PC-9 (cell line): Measurements from ENCODE around the gene UFD1. TPM values are rescaled to one million over a fixed set of nuclear protein-coding genes. Genes with fewer than 3 reads are reported as not detected.

ENCODE experiments used
- BruUV-seq: library from RNA; stranded (reverse); fragments of 400-500 nt; replicated peaks from 2 replicates; lab custom pipeline; 2021; lab: Mats Ljungman, UMichigan
- CTCF ChIA-PET: fragments of 300-600 bp; sonication (Branson Sonifier 250); formaldehyde crosslinking; loops from one replicate; lab custom pipeline; 2022; ENCODE audit warnings: antibody characterized with exemption; lab: Charles Lee
- POLR2A ChIA-PET: fragments of 300-600 bp; sonication (Branson Sonifier 250); formaldehyde crosslinking; loops from one replicate; lab custom pipeline; 2022; ENCODE audit warnings: antibody characterized with exemption; ENCODE audit not compliant: unreplicated experiment; lab: Charles Lee
- DNase-seq, 2 experiments: peaks; one replicate each; pipeline versions ENCODE4 v3.0.0 to v3.0.0-alpha.2; 2015 to 2022; ENCODE audit warnings: mixed read lengths in 1 of 2
- H2AFZ ChIP-seq: fragments of 200-600 bp; sonication (generic); 2 replicates; pipeline ENCODE4 v1.8.1; 2017; ENCODE audit warnings: antibody characterized with exemption
- H3F3A ChIP-seq: fragments of 200-600 bp; sonication (generic); 2 replicates; pipeline ENCODE4 v1.8.1; 2017; ENCODE audit warnings: antibody characterized with exemption, mild to moderate bottlenecking, low read depth; ENCODE audit not compliant: insufficient read depth
- H3K27ac ChIP-seq: fragments of 200-600 bp; sonication (generic); 2 replicates; pipeline ENCODE4 v1.6.1; 2016; ENCODE audit warnings: mixed run types
- H3K27me3 ChIP-seq: fragments of 200-600 bp; sonication (generic); 2 replicates; pipeline ENCODE4 v1.6.1; 2016; ENCODE audit warnings: low read depth, mixed run types; ENCODE audit not compliant: insufficient read depth
- H3K36me3 ChIP-seq: fragments of 200-600 bp; sonication (generic); 2 replicates; pipeline ENCODE4 v1.6.1; 2016; ENCODE audit warnings: low read depth, mixed run types
- H3K4me1 ChIP-seq: fragments of 200-600 bp; sonication (generic); replicated peaks from 2 replicates; pipeline ENCODE4 v1.6.1; 2016; ENCODE audit warnings: mixed run types; ENCODE audit not compliant: insufficient read depth
- H3K4me2 ChIP-seq: fragments of 200-600 bp; sonication (generic); 2 replicates; pipeline ENCODE4 v1.6.1; 2017; ENCODE audit warnings: mixed run types
- H3K4me3 ChIP-seq: fragments of 200-600 bp; sonication (generic); 2 replicates; pipeline ENCODE4 v1.6.1; 2016; ENCODE audit warnings: mixed run types
- H3K79me2 ChIP-seq: fragments of 200-600 bp; sonication (generic); 2 replicates; pipeline ENCODE4 v1.6.1; 2017; ENCODE audit warnings: low read depth, mixed run types
- H3K9me2 ChIP-seq: fragments of 200-600 bp; sonication (generic); 2 replicates; pipeline ENCODE4 v1.8.1; 2017; ENCODE audit warnings: mild to moderate bottlenecking; ENCODE audit not compliant: insufficient read depth
- H3K9me3 ChIP-seq: fragments of 200-600 bp; sonication (generic); 2 replicates; pipeline ENCODE4 v1.8.1; 2016; ENCODE audit warnings: low read depth; ENCODE audit not compliant: insufficient read depth
- H4K20me1 ChIP-seq: fragments of 200-600 bp; sonication (generic); 2 replicates; pipeline ENCODE4 v1.8.1; 2017; ENCODE audit not compliant: insufficient read depth
- EZH2 ChIP-seq: fragments of 200-600 bp; sonication (generic); IDR thresholded peaks from 2 replicates; pipeline ENCODE4 v1.8.0; 2017; ENCODE audit warnings: antibody characterized with exemption, low read depth
- intact Hi-C: fragments of 100-400 bp; cut with micrococcal nuclease; formaldehyde crosslinking; loops from one replicate; pipeline ENCODE4 v1.10.0; 2022; ENCODE audit not compliant: unreplicated experiment
- total RNA-seq: library from RNA; stranded (reverse); gene quantifications from 2 replicates; pipeline ENCODE4 v1.2.3, GENCODE V29; 2021
- TF ChIP-seq, protein P1 (sequence below): fragments of 200-600 bp; sonication (generic); conservative IDR thresholded peaks from 2 replicates; pipeline ENCODE4 v1.6.1; 2017; ENCODE audit warnings: mixed run types, antibody characterized with exemption, mild to moderate bottlenecking, moderate library complexity

UFD1 gene
- total RNA-seq, 1 experiment from 2014 or later = 66.9 TPM

DNA sequence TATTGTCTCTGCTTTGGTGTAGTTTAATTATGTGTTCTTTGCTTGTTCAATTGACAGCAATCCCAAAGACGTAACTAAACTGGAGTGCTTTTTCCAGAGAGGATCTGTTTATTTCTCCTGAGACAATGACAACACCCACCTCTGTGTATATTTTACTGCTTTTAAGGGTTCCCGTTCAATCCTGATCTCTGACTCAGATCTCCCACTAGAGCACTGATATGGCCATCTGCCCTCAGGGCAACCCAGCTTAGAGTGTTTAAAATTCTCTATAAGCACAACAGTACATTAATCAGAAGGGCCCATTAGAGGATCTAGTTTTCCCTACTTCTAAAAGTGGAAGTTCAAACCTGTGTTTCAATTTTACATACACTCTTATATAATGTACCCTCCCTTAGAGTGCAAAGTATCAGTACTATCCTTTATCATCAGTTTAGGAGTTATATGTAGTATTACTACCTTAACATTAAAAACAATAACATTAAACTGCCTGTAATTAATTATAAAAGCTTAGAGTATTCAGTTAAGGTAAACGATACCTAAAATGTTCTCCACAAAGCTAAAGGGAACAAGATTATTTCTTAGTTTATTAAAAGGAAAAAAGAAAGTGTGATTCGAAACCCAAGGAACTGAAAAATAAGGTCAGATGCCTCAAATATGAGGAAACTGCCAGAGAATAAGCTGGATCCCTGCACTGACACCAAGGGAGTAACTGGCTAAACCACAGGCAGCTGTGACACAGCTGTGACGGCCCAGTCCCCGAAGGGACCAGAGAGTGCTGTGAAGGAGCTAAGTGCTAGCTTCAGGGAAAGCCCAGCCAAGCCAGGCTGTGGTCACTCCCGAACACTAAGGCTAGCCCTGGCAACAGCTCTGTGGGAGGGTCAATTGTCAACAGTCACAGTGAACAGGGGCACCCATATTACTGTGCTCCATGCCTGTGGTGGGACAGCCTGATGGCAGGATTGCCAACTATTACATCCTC lies 15.2 kb downstream of the UFD1 start:
- no peaks in the 10 kb centered on the region for H3K9me2 ChIP-seq
- H3K36me3 ChIP-seq = no peaks in the 10 kb centered on the region
- POLR2A ChIA-PET = no interaction called here
- no peak overlapping the region for H3K4me3 ChIP-seq
- TF ChIP-seq, protein P1, sequence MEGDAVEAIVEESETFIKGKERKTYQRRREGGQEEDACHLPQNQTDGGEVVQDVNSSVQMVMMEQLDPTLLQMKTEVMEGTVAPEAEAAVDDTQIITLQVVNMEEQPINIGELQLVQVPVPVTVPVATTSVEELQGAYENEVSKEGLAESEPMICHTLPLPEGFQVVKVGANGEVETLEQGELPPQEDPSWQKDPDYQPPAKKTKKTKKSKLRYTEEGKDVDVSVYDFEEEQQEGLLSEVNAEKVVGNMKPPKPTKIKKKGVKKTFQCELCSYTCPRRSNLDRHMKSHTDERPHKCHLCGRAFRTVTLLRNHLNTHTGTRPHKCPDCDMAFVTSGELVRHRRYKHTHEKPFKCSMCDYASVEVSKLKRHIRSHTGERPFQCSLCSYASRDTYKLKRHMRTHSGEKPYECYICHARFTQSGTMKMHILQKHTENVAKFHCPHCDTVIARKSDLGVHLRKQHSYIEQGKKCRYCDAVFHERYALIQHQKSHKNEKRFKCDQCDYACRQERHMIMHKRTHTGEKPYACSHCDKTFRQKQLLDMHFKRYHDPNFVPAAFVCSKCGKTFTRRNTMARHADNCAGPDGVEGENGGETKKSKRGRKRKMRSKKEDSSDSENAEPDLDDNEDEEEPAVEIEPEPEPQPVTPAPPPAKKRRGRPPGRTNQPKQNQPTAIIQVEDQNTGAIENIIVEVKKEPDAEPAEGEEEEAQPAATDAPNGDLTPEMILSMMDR = no peak
- TF ChIP-seq EZH2 = no peak
- no peak overlapping the region for H2AFZ ChIP-seq
- BruUV-seq = no TSS peak
- H3K9me3 ChIP-seq = no peaks in the 10 kb centered on the region
- intact Hi-C loops = no loop called here
- H4K20me1 ChIP-seq = no peaks in the 10 kb centered on the region
- CTCF ChIA-PET = no interaction called here
- H3K4me2 ChIP-seq = no peak overlapping the region
- H3K4me1 ChIP-seq = no peaks in the 10 kb centered on the region
- H3K27ac ChIP-seq = no peak overlapping the region
- H3K27me3 ChIP-seq = no peaks in the 10 kb centered on the region
- H3K79me2 ChIP-seq = no peaks in the 10 kb centered on the region
- no peaks in the 10 kb centered on the region; the same call in 1 of the 2 replicates for H3F3A ChIP-seq
- DNase-seq = no peak

DNA sequence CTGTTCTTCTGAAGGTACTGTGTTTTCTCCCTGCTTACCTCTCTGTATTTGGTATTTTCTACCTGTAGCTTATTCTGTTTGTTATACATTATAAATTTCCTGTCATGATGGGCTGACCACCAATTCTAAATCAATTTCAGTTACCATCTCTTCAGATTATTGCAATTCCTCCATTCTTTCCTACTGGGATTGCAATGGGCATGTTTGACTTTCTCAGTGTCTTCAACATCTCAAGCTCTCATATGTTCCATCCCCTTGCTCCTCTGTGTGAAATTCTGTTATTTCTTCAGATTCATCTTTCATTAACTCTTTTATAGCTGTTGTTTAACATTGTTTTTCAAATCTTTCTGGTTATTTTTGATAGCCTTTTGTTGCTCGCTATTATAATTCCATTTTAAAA lies 16.0 kb downstream of the UFD1 start:
- Histone ChIP-seq H3K9me2 (no peaks in the 10 kb centered on the region), H2AFZ (no peak overlapping the region), H3K36me3 (no peaks in the 10 kb centered on the region), H3K27ac (no peak overlapping the region), H3K4me3 (no peak overlapping the region), H3K9me3 (no peaks in the 10 kb centered on the region), H3K4me1 (no peaks in the 10 kb centered on the region), H3K27me3 (no peaks in the 10 kb centered on the region), H3F3A (no peaks in the 10 kb centered on the region; the same call in 1 of the 2 replicates), H3K79me2 (no peaks in the 10 kb centered on the region), H4K20me1 (no peaks in the 10 kb centered on the region), H3K4me2 (no peak overlapping the region)
- no TSS peak for BruUV-seq
- ChIA-PET POLR2A (no interaction called here), CTCF (no interaction called here)
- intact Hi-C loops = no loop called here
- no peak for TF ChIP-seq EZH2
- TF ChIP-seq, protein P1 = no peak
- no peak for DNase-seq

DNA sequence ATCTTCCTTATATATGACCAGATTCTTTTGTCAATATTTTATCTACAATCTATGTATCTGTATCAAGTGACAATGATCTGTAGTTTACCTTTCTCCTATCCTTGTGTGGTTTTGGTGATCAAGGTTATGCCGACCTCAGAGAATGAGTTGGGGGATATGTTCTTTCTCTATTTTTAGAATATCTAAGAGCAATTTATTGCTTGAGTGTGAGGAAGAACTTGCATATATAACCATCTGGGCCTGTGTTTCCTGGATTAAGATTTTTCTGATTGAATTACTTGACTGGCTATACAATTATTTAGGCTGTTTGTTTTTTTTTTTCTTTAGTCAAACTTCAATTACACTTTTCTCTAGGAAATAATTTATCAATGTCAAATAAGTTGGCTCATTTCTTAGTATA lies 17.5 kb downstream of the UFD1 start:
- ChIA-PET POLR2A (no interaction called here), CTCF (no interaction called here)
- H3K9me2 ChIP-seq = no peaks in the 10 kb centered on the region
- no peak overlapping the region for H3K27ac ChIP-seq
- no peak overlapping the region for H3K4me3 ChIP-seq
- no peak for DNase-seq
- no peaks in the 10 kb centered on the region; the same call in 1 of the 2 replicates for H3F3A ChIP-seq
- H3K4me2 ChIP-seq = no peak overlapping the region
- no peaks in the 10 kb centered on the region for H3K79me2 ChIP-seq
- no TSS peak for BruUV-seq
- no peak for TF ChIP-seq EZH2
- TF ChIP-seq, protein P1 = no peak
- H4K20me1 ChIP-seq = no peaks in the 10 kb centered on the region
- H3K4me1 ChIP-seq = no peaks in the 10 kb centered on the region
- no peaks in the 10 kb centered on the region for H3K9me3 ChIP-seq
- H3K36me3 ChIP-seq = no peaks in the 10 kb centered on the region
- intact Hi-C loops = no loop called here
- no peaks in the 10 kb centered on the region for H3K27me3 ChIP-seq
- H2AFZ ChIP-seq = no peak overlapping the region
